Measurements from ENCODE around the gene NPAS3. TPM values are rescaled to one million over a fixed set of nuclear protein-coding genes. Genes with fewer than 3 reads are reported as not detected.

The NPAS3 gene
- total and polyA plus RNA-seq, 11 donors, result 0.15 to 3.4 (median 0.92) TPM

GRCh38 chr14:33578461-33579216 is 640.0 kb downstream of the NPAS3 start:
- intact Hi-C loops (cut with DNase I), result no loop called here
- Histone ChIP-seq H3K4me3 (no peak overlapping the region), H3K27me3 (no peaks in the 10 kb centered on the region), H3K4me1 (no peaks in the 10 kb centered on the region), H3K27ac (no peak overlapping the region), H3K9me3 (no peaks in the 10 kb centered on the region), H3K36me3 (no peaks in the 10 kb centered on the region)
- 93 to 95% (median 94%) methylated on average over 3 of the region's 3 CpGs for WGBS, 4 donors
- no peak for TF ChIP-seq CTCF (IDR thresholded peaks at IDR 0.05)
- no peak for TF ChIP-seq POLR2A (IDR thresholded peaks at IDR 0.05)
- ATAC-seq (no peak), DNase-seq (no peak)

- ATAC-seq (no peak), DNase-seq (no peak)
- intact Hi-C loops (cut with DNase I), result no loop called here
- Histone ChIP-seq H3K4me3 (no peak overlapping the region), H3K27me3 (no peaks in the 10 kb centered on the region), H3K36me3 (no peaks in the 10 kb centered on the region), H3K9me3 (no peaks in the 10 kb centered on the region), H3K4me1 (no peaks in the 10 kb centered on the region), H3K27ac (no peak overlapping the region)
- 80 to 84% (median 83%) methylated on average over 9 of the region's 9 CpGs for WGBS, 4 donors
- no peak for TF ChIP-seq POLR2A (IDR thresholded peaks at IDR 0.05)
- no peak for TF ChIP-seq CTCF (IDR thresholded peaks at IDR 0.05)
Observed at GRCh38 chr14:33580231-33580749, 641.6 kb downstream of the NPAS3 start.

- no peak for DNase-seq
- Histone ChIP-seq H3K4me1 (no peaks in the 10 kb centered on the region), H3K36me3 (no peaks in the 10 kb centered on the region), H3K27me3 (no peaks in the 10 kb centered on the region), H3K27ac (no peak overlapping the region), H3K4me3 (no peak overlapping the region), H3K9me3 (no peaks in the 10 kb centered on the region)
- intact Hi-C loops (cut with DNase I), result no loop called here
- 90 to 97% (median 93%) methylated on average over 2 of the region's 2 CpGs for WGBS, 4 donors
- no peak for ATAC-seq
- TF ChIP-seq CTCF (IDR thresholded peaks at IDR 0.05) (no peak), POLR2A (IDR thresholded peaks at IDR 0.05) (no peak)
Observed at GRCh38 chr14:33580841-33581240, 642.2 kb downstream of the NPAS3 start.

GRCh38 chr14:33584697-33585096 is 646.0 kb downstream of the NPAS3 start:
- Histone ChIP-seq H3K27me3 (no peaks in the 10 kb centered on the region), H3K27ac (no peak overlapping the region), H3K4me1 (no peaks in the 10 kb centered on the region), H3K4me3 (no peak overlapping the region), H3K9me3 (no peaks in the 10 kb centered on the region), H3K36me3 (no peaks in the 10 kb centered on the region)
- no peak for TF ChIP-seq POLR2A (IDR thresholded peaks at IDR 0.05)
- TF ChIP-seq CTCF (IDR thresholded peaks at IDR 0.05), result no peak
- 84 to 93% (median 89%) methylated on average over 2 of the region's 2 CpGs for WGBS, 4 donors
- no peak for DNase-seq
- intact Hi-C loops (cut with DNase I), result no loop called here
- ATAC-seq, result no peak
